ENCODE results near the gene RAB27A. TPM values are rescaled to one million over a fixed set of nuclear protein-coding genes. Genes with fewer than 3 reads are reported as not detected.

The RAB27A gene
- total and polyA plus RNA-seq, 10 of the 15 experiments (the other 5 are each of a cell fraction or from before 2014, with no cell fraction given) = 13.3 to 139 (median 35.2) TPM

DNA sequence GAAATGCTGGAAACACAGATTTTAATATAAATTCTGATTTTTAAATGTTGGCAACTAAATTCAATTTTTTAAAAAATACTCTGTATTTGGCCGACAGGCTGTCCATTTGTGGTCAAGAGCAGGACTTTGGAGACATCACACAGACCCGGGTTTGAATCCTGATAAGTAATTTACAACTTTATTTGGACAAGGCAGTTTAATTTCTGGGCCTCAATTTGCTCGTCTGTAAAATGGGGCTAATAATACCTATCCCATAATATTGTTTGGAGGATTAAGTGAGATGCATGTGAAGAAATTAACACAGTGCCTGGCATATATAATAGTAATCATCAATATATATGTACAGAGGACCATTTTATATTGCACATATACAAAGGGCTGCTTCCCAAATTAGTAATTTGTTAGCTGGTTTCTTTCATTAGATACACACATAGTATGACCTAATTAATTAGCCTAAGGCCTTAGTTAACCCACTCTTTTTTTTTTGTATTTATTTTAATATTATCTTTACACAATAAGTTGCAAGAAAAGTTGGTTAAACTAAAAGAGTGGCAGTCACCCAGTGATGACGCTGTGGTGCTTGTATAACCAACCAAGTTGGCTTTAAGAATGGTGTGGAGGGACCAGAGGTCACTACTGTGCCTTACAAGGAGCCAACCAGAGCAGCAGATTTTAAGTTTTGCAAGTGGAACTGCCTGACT is 30.1 kb upstream of the RAB27A start (continued):
- TF ChIP-seq, protein P1, sequence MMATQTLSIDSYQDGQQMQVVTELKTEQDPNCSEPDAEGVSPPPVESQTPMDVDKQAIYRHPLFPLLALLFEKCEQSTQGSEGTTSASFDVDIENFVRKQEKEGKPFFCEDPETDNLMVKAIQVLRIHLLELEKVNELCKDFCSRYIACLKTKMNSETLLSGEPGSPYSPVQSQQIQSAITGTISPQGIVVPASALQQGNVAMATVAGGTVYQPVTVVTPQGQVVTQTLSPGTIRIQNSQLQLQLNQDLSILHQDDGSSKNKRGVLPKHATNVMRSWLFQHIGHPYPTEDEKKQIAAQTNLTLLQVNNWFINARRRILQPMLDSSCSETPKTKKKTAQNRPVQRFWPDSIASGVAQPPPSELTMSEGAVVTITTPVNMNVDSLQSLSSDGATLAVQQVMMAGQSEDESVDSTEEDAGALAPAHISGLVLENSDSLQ (IDR thresholded peaks at IDR 0.05) = peak; percentile 32; the same call in 1 of the 2 replicates
- TF ChIP-seq RBBP5 (conservative IDR thresholded peaks at IDR 0.05) = no peak
- TF ChIP-seq, protein P2, sequence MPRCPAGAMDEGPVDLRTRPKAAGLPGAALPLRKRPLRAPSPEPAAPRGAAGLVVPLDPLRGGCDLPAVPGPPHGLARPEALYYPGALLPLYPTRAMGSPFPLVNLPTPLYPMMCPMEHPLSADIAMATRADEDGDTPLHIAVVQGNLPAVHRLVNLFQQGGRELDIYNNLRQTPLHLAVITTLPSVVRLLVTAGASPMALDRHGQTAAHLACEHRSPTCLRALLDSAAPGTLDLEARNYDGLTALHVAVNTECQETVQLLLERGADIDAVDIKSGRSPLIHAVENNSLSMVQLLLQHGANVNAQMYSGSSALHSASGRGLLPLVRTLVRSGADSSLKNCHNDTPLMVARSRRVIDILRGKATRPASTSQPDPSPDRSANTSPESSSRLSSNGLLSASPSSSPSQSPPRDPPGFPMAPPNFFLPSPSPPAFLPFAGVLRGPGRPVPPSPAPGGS (IDR thresholded peaks at IDR 0.05; ENCODE audit: borderline replicate concordance, insufficient read depth, low read depth, low read length, poor library complexity, severe bottlenecking) = no peak
- no peak; the same call in 1 of the 2 replicates for TF ChIP-seq PML (IDR thresholded peaks at IDR 0.05; ENCODE audit: low read length)
- TF ChIP-seq, protein P3, sequence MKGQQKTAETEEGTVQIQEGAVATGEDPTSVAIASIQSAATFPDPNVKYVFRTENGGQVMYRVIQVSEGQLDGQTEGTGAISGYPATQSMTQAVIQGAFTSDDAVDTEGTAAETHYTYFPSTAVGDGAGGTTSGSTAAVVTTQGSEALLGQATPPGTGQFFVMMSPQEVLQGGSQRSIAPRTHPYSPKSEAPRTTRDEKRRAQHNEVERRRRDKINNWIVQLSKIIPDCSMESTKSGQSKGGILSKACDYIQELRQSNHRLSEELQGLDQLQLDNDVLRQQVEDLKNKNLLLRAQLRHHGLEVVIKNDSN (IDR thresholded peaks at IDR 0.05; ENCODE audit: borderline replicate concordance, extremely low read length, insufficient read depth, low read depth, low read length) = no peak
- no peak for TF ChIP-seq HCFC1 (IDR thresholded peaks at IDR 0.05; ENCODE audit: low read length)
- TF ChIP-seq, protein P4, sequence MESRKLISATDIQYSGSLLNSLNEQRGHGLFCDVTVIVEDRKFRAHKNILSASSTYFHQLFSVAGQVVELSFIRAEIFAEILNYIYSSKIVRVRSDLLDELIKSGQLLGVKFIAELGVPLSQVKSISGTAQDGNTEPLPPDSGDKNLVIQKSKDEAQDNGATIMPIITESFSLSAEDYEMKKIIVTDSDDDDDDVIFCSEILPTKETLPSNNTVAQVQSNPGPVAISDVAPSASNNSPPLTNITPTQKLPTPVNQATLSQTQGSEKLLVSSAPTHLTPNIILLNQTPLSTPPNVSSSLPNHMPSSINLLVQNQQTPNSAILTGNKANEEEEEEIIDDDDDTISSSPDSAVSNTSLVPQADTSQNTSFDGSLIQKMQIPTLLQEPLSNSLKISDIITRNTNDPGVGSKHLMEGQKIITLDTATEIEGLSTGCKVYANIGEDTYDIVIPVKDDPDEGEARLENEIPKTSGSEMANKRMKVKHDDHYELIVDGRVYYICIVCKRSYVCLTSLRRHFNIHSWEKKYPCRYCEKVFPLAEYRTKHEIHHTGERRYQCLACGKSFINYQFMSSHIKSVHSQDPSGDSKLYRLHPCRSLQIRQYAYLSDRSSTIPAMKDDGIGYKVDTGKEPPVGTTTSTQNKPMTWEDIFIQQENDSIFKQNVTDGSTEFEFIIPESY (IDR thresholded peaks at IDR 0.05) = no peak
- no peak for TF ChIP-seq KLF5 (IDR thresholded peaks at IDR 0.05; ENCODE audit: partially characterized antibody)
- no peak for TF ChIP-seq SRF (IDR thresholded peaks at IDR 0.05; ENCODE audit: low read depth in 2 of 2, low read length in 2 of 2)
- no peak for TF ChIP-seq SPI1 (IDR thresholded peaks at IDR 0.05; ENCODE audit: borderline replicate concordance, insufficient read depth, low read depth, low read length)
- no peak for TF ChIP-seq GABPA (IDR thresholded peaks at IDR 0.05; ENCODE audit: low read depth)
- TF ChIP-seq, protein P5, sequence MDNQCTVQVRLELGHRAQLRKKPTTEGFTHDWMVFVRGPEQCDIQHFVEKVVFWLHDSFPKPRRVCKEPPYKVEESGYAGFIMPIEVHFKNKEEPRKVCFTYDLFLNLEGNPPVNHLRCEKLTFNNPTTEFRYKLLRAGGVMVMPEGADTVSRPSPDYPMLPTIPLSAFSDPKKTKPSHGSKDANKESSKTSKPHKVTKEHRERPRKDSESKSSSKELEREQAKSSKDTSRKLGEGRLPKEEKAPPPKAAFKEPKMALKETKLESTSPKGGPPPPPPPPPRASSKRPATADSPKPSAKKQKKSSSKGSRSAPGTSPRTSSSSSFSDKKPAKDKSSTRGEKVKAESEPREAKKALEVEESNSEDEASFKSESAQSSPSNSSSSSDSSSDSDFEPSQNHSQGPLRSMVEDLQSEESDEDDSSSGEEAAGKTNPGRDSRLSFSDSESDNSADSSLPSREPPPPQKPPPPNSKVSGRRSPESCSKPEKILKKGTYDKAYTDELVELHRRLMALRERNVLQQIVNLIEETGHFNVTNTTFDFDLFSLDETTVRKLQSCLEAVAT (IDR thresholded peaks at IDR 0.05) = no peak
- TF ChIP-seq RUNX3 (IDR thresholded peaks at IDR 0.05; ENCODE audit: low read length) = no peak
- TF ChIP-seq CREB1 (IDR thresholded peaks at IDR 0.05; ENCODE audit: low read depth) = peak; percentile 63; the same call in 1 of the 2 replicates
- no peak for TF ChIP-seq EP300 (IDR thresholded peaks at IDR 0.05; ENCODE audit: borderline replicate concordance in 1 of 2, control insufficient read depth in 1 of 2, low read depth in 2 of 2, low read length in 2 of 2)
- TF ChIP-seq NFYB (IDR thresholded peaks at IDR 0.05; ENCODE audit: insufficient read depth, low read depth, low read length) = peak; percentile 57; the same call in 1 of the 2 replicates
- TF ChIP-seq, protein P6, sequence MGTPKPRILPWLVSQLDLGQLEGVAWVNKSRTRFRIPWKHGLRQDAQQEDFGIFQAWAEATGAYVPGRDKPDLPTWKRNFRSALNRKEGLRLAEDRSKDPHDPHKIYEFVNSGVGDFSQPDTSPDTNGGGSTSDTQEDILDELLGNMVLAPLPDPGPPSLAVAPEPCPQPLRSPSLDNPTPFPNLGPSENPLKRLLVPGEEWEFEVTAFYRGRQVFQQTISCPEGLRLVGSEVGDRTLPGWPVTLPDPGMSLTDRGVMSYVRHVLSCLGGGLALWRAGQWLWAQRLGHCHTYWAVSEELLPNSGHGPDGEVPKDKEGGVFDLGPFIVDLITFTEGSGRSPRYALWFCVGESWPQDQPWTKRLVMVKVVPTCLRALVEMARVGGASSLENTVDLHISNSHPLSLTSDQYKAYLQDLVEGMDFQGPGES (IDR thresholded peaks at IDR 0.05) = no peak
- TF ChIP-seq ZNF622 (IDR thresholded peaks at IDR 0.05) = no peak
- TF ChIP-seq TBL1XR1 (IDR thresholded peaks at IDR 0.05; ENCODE audit: low read depth, low read length) = no peak
- TF ChIP-seq NR2F1 (conservative IDR thresholded peaks at IDR 0.05) = peak; percentile 71
- TF ChIP-seq, protein P7, sequence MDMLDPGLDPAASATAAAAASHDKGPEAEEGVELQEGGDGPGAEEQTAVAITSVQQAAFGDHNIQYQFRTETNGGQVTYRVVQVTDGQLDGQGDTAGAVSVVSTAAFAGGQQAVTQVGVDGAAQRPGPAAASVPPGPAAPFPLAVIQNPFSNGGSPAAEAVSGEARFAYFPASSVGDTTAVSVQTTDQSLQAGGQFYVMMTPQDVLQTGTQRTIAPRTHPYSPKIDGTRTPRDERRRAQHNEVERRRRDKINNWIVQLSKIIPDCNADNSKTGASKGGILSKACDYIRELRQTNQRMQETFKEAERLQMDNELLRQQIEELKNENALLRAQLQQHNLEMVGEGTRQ (IDR thresholded peaks at IDR 0.05; ENCODE audit: borderline replicate concordance, low read depth, low read length) = no peak
